WERI-Rb-1 (cell line): Measurements from ENCODE around the gene ACSL5.

ENCODE experiments used
- DNase-seq: peaks from one replicate; pipeline ENCODE4 v3.0.0-alpha.2; 2020
- H3K27ac ChIP-seq: fragments of 250-450 bp; sonication (Bioruptor Pico); 2 replicates; pipeline ENCODE4 v1.5.1; 2020; ENCODE audit warnings: mild to moderate bottlenecking, moderate library complexity
- H3K27me3 ChIP-seq: fragments of 250-450 bp; sonication (Bioruptor Pico); 2 replicates; pipeline ENCODE4 v1.5.1; 2021; ENCODE audit warnings: mild to moderate bottlenecking, low read depth, moderate library complexity; ENCODE audit not compliant: insufficient read depth, severe bottlenecking
- H3K36me3 ChIP-seq: fragments of 250-450 bp; sonication (Bioruptor Pico); 2 replicates; pipeline ENCODE4 v1.5.1; 2020; ENCODE audit warnings: mild to moderate bottlenecking, moderate library complexity
- H3K4me3 ChIP-seq: 2 replicates; pipeline ENCODE4 v1.5.1; 2011; ENCODE audit warnings: low read depth, mild to moderate bottlenecking, control low read depth, low read length
- H3K9me3 ChIP-seq: fragments of 250-450 bp; sonication (Bioruptor Pico); 2 replicates; pipeline ENCODE4 v1.5.1; 2021; ENCODE audit warnings: mild to moderate bottlenecking, moderate library complexity; ENCODE audit not compliant: severe bottlenecking
- CTCF ChIP-seq: IDR thresholded peaks from 2 replicates; pipeline ENCODE4 v1.5.1; 2011; ENCODE audit warnings: low read depth, mild to moderate bottlenecking, control low read depth, inconsistent platforms, low read length

Gene ACSL5

GRCh38 chr10:112343056-112343806 lies 30.7 kb upstream of the ACSL5 start:
- DNase-seq = no peak
- no peak overlapping the region for H3K4me3 ChIP-seq
- H3K36me3 ChIP-seq = no peaks in the 10 kb centered on the region
- H3K9me3 ChIP-seq = no peaks in the 10 kb centered on the region
- no peaks in the 10 kb centered on the region for H3K27me3 ChIP-seq
- H3K27ac ChIP-seq = no peak overlapping the region
- no peak for TF ChIP-seq CTCF

GRCh38 chr10:112344261-112344660 lies 29.7 kb upstream of the ACSL5 start:
- DNase-seq = no peak
- Histone ChIP-seq H3K36me3 (no peaks in the 10 kb centered on the region), H3K27me3 (no peaks in the 10 kb centered on the region), H3K4me3 (no peak overlapping the region), H3K9me3 (no peaks in the 10 kb centered on the region), H3K27ac (no peak overlapping the region)
- no peak for TF ChIP-seq CTCF

GRCh38 chr10:112345202-112345601 lies 28.7 kb upstream of the ACSL5 start:
- no peak overlapping the region for H3K27ac ChIP-seq
- TF ChIP-seq CTCF = no peak
- no peaks in the 10 kb centered on the region for H3K36me3 ChIP-seq
- no peak for DNase-seq
- no peak overlapping the region for H3K4me3 ChIP-seq
- no peaks in the 10 kb centered on the region for H3K27me3 ChIP-seq
- H3K9me3 ChIP-seq = no peaks in the 10 kb centered on the region

DNA sequence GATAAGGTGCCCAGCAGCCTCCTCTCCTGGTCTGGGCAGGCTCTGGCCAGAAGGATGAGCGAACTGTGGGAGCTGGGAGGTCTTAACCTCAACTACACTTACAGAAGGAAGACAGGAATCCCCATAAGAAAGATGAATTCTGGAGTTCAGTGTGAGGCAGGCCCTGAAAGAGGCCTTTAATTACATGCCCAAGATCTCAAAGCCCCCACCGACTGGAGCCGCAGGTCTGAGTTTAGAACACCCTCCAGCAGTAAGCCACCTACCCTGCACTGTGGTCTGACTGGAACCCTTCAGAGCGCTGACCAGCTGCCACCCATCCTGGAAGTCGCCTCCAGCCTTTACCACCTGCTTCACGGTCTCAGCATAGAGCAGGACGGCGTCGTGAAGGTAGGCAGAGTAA lies 28.2 kb upstream of the ACSL5 start:
- Histone ChIP-seq H3K36me3 (no peaks in the 10 kb centered on the region), H3K4me3 (no peak overlapping the region), H3K9me3 (no peaks in the 10 kb centered on the region), H3K27ac (no peak overlapping the region), H3K27me3 (no peaks in the 10 kb centered on the region)
- TF ChIP-seq CTCF = no peak
- no peak for DNase-seq

- Histone ChIP-seq H3K4me3 (no peak overlapping the region), H3K27ac (no peak overlapping the region), H3K9me3 (no peaks in the 10 kb centered on the region), H3K36me3 (no peaks in the 10 kb centered on the region), H3K27me3 (no peaks in the 10 kb centered on the region)
- TF ChIP-seq CTCF = no peak
- DNase-seq = no peak
Observed at GRCh38 chr10:112346774-112347173, 27.1 kb upstream of the ACSL5 start.
